OCI-M2 (cell line): ENCODE measurements around the gene TSPAN14.

Experiments
- DNase-seq: peaks from one replicate; lab custom pipeline; 2025; ENCODE audit not compliant: unreplicated experiment; lab: John Stamatoyannopoulos, UW

The TSPAN14 gene

DNA sequence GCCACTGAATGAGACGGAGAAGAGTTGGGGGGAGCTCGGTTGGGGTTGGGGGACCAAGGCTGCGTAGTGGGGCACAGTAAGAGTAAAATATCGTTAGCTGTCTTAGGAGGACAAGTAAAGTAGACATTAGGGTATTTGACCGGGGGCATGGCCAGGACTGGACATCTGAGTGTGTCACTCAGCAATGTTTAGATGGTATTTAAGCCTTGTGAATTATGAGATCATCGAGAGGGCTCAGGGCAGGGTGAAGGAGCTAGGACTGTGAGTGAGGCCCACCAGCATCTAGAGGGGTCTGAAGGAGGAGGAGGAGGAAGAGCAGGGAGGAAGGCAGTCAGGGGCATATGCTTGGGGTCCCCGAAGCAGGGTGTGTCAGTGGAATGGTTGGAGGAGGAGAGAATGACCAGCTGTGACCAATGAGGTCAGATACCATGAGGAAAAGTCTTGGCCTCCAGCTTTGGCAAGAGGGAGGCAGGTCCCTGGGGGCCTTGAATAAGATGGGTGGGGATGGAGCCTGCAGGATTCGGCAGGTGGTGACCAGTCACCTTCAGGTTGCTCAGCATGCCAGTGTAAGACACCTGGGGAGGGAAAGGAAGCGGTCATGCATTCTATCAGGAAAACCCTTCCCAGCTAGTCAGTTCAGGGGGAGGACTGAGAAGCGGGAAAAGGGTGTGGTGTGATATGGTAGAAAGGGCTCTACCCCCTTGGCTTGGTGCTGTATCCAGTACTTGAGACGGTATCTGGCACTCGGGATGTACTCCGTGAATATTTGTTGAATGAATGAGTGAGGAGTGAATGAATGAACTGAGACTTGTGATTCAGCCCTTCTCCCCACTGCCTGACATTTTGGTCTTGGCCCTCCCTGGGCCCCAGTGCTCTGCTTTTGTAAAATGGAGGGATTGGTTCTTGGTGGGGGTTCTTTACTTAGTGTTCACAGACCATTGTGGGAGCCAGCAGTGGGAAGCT is 48.8 kb downstream of the TSPAN14 start:
- no peak for DNase-seq

DNA sequence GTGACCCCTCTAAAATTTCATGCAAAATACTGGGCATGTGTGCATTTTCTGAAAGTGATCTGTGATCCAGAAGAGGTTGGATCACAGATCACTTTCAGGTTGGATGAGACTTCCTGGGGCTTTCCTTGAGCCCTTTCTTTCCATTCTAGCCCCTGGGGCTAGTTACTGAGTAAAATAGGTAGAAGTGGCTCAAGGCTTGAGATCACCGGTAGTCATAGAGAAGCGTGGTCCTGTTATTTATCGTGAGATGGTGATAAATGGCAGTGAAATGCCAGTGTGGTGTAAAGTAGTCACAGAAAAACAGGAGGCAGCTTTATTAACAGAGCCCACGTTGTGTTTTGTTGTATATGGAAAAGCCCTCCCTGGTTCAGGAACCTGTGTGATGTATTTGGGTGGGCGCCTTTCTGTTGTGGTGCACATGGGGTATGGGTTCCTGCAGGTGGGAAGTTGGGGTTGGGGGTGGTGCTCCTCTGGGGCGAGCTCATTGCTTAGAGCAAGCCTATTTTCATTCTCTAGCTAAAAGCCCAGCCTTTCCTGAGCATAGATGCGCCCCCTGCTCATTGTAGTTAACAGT is 49.6 kb downstream of the TSPAN14 start:
- DNase-seq, result no peak

DNA sequence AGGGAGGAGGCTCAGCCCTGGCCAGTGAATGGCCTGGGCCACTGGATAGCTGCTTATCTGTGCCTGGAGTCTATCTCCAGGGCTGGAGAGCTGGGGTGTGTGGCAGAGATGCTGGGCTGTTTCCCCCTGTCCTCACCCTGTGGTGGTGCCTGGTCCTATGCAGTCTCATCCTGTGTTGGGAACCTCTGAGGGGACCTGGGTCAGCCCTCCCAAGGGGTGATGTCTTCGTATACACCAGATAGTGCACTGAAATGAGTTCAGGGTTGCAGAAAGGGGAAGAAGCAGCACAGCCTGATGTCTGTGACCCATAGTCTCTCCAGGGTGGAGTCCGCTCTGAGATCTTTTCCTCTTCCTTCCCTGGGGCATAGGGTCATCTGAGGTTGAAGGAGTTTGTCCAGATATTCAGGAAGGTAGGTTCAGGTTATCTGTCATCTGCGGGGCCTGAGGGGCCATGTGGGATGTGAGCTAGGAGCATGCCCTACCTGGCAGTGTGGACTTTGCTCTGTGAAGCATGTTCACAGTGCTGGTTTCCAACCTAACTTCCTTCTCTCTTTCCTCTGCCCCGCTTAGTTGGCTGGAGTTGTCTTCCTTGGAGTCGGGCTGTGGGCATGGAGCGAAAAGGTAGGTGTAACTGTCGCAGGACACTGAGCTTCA is 50.2 kb downstream of the TSPAN14 start:
- DNase-seq, result peak; percentile 64

DNA sequence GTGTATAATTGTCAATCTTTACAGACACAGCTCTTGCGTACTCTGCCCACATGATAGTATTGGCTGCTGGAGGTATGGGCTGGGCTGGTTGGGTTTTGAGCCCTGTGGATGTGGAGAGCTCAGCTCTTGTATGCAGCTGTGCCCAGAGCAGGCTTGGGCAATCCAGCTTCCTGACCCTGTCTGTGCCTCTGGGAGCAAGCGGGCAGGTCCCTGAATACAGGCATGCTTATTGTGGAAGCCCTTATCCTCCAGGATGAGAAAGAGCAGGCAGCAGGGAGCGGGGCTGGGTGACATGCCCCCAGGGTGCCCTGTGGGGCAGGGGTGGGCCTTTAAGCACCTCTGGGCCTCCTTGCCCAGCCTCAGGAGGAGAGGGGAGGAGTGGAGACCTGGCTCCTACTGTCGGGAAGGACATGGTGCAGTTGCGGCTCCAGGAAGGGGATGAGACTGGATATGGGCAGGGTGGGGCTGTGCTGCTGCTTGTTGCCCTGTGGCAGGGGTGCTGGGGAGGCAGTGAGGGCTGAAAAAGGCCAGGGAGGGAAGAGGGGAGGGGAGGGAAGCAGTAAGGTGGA is 50.9 kb downstream of the TSPAN14 start:
- DNase-seq, result no peak

DNA sequence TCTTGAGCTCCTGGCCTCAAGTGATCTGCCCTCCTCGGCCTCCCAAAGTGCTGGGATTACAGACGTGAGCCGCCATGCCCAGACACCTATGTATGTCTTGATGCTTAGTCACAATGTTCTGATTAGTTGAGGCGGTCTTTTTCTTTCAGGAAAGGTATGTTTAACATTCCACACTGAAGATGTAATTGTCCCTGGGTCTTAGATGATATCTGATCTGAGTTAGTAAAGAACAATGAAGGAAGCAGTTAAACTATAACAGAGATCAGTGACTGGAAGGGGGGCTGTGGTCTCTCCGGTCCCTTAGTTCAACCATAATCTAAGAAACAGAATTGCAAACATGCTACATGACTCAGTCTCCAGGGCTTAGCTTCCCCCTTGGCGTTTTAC is 52.1 kb downstream of the TSPAN14 start:
- DNase-seq, result no peak

DNA sequence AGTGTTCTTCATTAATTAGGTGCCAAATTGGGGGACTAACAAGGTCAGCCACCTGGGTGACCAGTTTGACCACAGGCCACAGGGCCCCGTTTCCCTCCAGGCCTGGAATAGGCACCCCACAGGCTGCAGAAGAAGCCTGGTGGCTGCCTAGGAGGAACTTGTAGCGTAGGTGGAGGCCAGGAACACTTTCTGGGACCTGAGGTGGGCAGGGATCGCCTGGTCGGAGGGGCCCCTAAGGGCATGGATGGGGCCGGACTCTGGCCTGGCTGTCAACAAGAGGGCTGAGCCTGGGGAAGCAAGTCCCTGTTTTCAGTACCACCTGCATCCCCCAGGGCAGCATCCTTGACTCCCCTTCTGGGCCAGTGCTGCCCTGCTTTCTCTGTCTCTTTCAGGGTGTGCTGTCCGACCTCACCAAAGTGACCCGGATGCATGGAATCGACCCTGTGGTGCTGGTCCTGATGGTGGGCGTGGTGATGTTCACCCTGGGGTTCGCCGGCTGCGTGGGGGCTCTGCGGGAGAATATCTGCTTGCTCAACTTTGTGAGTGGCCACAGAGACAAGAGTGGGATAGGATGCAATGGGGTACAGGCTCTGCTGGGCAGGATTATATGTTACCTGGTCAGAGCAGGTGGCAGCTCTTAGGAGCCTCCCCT is 52.9 kb downstream of the TSPAN14 start:
- DNase-seq, result no peak

DNA sequence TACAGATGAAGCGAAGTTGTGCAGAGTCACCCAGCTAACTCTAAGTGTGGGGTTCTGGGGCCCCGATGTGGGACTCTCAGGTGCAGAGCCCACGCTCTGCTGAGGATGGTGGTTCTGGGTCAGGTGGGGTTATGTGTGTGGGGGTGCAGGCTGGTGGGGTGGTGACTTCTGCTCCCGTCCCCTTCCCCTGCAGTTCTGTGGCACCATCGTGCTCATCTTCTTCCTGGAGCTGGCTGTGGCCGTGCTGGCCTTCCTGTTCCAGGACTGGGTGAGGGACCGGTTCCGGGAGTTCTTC is 54.9 kb downstream of the TSPAN14 start:
- no peak for DNase-seq

DNA sequence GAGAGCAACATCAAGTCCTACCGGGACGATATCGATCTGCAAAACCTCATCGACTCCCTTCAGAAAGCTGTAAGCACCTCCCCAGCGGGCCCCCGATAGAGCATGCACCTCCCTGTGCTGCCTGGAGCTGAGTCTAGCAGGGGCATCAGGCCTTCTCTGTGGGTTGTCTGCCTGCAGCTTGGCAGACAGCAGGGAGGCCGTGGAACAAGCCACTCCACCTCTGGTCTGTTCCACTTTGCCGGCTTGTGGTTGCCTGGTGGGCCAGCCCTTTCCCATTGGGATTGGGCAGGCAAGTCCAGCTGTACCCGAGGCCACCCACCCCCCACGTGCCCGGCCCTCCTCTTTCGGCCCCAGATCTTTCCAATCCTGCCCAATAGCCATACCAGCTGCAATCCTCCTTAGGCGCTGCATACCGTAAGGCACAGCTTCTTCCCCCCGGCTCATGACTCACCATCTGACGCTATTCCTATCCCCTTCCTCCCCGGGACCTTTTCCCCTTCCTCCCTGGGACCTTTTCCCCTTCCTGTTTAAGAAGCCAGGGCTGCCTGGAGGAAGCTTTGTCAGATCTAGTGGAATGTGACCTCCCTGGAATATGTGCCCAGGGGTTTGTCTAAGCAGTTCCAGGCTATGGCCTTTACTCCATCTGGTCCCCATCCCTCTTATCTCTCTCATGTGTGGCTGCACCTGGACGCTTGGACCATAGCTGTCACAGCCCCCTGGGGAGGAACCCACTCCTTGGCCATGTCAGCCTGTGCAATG is 55.5 kb downstream of the TSPAN14 start:
- no peak for DNase-seq

DNA sequence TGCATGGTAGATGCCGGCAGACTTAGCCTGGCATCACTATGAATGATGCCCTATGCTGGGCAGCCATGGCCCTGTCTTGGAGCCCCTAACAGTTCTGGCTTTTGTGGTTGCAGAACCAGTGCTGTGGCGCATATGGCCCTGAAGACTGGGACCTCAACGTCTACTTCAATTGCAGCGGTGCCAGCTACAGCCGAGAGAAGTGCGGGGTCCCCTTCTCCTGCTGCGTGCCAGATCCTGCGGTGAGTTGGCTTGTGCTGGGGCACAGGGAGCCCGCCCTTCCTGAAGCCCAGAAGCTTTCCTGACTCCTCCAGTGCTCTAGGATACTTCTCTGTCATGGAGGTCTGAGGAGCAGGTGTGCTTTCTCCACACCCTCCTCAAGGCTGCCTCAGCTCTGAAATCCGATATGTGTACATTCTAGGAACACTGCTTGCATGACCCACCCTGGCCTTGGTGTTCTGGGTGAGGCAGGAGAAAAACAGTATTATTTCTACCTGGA is 58.0 kb downstream of the TSPAN14 start:
- no peak for DNase-seq

DNA sequence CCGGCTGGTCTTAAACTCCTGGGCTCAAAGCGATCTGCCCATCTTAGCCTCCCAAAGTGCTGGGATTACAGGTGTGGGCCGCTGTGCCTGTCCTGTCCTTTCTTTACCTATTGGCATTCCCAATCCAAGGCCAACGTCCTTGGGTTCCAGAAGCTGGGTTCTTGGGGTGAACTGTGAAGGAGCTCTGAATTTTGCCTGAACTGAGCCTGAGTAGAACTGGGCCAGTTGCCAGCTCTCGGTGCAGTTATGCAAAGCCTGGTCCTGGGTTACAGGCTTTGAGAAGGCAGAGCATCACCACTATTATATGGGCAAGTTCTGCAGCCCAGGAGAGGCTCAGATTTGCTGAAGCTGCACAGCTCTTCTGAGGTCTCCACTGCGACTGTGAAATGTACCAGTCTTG is 59.0 kb downstream of the TSPAN14 start:
- DNase-seq, result no peak

DNA sequence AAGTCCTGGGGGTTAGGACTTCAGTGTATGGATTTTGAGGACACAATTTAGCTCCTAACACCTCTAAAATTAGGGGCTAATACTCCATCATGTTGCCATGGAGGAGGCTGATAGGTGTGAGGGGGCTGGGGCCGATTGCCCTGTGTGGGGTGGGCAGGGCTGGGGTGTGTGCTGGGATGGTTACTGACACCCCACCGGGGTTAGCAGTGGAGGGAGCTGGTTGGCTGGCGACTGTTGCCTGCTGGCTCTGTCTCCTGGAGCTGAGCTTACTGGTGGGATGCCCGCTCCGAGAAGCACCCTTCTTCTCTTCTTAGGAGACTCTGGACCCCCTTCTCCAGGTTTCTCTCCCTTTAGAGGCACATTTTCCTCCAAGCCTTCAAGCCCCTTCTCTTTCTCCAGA is 61.4 kb downstream of the TSPAN14 start:
- no peak for DNase-seq

DNA sequence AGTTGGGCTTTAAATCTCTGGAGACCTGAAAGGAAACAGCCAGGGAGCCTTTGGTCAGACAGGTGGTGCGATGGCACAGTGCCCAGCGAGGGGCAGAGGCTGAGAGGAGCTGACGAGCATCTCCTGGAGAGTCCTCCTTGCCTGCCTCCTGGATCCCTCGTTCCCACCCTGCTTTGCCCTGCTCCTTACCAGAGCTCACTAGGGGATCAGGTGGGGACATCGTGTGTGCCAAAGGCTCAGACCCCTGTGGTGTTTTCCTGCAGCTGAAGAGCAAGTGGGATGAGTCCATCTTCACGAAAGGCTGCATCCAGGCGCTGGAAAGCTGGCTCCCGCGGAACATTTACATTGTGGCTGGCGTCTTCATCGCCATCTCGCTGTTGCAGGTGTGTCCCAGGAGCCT is 61.8 kb downstream of the TSPAN14 start:
- DNase-seq, result no peak

DNA sequence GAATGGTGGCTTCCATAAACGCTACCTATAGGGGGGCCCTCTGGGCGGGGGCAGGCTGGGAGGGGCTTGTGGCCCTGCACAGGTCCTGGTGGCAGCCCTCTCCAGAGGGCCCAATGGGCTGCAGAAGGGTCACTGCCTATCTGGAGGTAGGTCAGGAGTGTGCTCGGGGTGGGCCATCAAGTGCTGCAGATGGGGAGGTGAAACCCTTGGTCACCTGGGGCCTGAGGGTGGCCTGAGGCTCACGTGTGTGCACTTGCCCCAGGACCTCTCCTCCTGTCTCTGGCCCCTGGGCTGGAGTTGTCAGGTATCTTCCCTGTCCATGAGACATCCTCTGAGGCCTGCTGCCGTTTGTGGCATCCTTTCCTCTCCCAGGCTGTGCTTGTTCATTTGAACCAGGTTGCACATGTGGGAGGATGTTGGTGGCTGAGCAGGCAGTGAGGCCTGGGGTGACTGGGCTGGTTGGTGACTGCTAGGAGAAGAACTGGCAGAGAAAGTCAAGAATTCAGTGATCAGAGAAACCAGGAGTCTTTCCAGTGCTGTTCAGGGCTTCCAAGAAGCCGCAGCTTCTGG is 62.5 kb downstream of the TSPAN14 start:
- no peak for DNase-seq

DNA sequence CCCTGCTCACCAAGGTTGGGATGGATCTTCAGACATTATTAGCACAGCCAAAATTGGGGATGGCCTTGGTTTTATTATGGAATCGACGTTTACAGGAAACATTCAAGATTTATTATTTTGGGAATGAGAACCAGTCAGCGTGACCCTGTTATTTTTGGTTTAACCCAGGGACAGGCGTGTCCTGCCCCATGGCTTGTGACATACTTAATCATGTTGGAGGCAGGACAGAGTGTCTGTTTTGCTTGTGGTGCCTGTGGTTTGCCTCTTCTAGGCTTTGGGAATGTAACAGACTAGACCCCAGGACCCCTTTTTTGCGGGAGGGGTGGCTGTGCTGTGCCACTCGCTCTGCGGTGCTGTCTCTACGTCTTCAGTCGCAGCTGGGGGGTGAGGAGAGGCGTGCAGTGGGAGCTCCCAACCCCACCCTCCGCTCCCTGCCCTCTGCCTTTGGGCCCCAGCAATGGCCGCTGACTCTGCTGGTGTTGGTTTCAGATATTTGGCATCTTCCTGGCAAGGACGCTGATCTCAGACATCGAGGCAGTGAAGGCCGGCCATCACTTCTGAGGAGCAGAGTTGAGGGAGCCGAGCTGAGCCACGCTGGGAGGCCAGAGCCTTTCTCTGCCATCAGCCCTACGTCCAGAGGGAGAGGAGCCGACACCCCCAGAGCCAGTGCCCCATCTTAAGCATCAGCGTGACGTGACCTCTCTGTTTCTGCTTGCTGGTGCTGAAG is 63.5 kb downstream of the TSPAN14 start:
- DNase-seq, result no peak

DNA sequence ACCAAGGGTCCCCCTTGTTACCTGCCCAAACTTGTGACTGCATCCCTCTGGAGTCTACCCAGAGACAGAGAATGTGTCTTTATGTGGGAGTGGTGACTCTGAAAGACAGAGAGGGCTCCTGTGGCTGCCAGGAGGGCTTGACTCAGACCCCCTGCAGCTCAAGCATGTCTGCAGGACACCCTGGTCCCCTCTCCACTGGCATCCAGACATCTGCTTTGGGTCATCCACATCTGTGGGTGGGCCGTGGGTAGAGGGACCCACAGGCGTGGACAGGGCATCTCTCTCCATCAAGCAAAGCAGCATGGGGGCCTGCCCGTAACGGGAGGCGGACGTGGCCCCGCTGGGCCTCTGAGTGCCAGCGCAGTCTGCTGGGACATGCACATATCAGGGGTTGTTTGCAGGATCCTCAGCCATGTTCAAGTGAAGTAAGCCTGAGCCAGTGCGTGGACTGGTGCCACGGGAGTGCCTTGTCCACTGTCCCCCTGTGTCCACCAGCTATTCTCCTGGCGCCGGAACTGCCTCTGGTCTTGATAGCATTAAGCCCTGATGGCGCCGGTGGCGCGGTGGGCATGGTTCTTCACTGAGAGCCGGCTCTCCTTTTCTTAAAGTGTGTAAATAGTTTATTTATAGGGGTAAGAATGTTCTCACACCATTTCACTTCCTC is 64.2 kb downstream of the TSPAN14 start:
- no peak for DNase-seq

DNA sequence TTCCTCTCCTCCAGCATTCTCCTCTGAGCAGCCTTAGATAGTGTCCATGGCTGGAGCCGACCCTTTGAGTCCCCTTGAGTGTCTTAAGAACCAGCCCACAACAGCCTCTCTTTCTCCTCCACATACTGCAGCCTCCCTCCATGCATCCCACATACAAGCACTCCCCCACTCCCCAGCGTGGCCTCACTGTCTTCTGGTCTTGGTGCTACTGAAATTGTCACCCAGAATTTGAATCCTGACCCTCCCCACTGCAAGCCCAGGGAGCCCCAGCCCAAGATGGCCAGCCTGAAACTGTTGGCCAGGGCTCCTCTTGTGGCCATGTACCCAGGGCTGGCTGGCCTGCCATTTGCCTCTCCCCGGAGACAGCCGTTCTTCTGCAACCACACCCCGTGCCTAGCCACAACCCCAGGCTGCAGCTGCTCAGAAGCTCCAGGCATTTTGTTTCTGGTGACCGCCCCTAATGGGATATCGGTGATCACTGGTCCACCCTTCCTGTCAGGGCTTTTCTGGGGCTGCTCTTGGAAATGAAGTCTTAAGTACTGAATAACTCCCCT is 64.8 kb downstream of the TSPAN14 start:
- DNase-seq, result no peak

DNA sequence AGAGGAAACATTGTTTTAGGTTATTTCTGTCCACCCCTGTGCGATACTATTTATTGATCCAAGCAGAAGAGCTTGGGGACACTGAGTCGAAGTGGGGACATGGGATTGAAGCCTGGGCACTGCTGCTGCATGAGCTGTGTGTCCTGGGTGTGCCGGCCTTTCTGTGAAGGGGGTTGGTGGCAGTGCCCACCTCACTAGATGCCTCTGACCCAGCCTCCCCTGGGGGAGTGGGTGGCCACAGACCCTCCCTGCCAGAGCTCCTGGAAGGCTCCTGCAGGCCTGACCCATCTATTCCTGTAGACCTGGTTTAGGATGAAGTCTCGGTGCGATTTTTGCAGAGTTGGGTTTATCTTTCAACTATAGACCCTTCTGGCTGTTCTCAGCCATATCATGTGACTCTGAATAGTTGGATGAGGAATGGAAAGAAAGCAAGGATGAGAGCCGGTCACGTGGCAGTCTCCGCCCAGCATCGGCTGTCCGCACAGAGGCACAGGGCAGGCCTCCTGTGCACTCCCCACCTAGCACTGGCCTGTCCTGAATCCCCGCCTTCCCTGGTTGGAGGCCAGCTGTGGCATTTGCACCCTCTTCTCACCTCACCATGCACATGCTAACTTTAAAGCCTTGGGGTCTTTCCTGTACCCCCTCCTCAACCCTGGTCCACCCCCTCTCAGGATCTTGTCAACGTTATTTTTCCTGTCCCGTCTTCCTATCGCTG is 66.0 kb downstream of the TSPAN14 start:
- DNase-seq, result no peak
